Suprapubic skin (tissue), 4 donors: ENCODE measurements around the gene EIF4E3. TPM values are rescaled to one million over a fixed set of nuclear protein-coding genes. Genes with fewer than 3 reads are reported as not detected.

Source experiments
- DNase-seq, 2 donors: peaks; one replicate each; pipeline ENCODE4 v3.0.0-alpha.2; 2019; ENCODE audit warnings: low spot score in 2 of 2
- H3K27ac ChIP-seq: fragments of 200-600 bp; sonication (generic); one replicate; pipeline ENCODE4 v1.5.1; 2019
- H3K27me3 ChIP-seq: fragments of 200-600 bp; sonication (generic); one replicate; pipeline ENCODE4 v1.5.1; 2019
- H3K36me3 ChIP-seq: fragments of 200-600 bp; sonication (generic); one replicate; pipeline ENCODE4 v1.5.1; 2019
- H3K4me1 ChIP-seq: fragments of 200-600 bp; sonication (generic); one replicate; pipeline ENCODE4 v1.5.1; 2019
- H3K4me3 ChIP-seq: fragments of 200-600 bp; sonication (generic); one replicate; pipeline ENCODE4 v1.5.1; 2019; ENCODE audit warnings: mild to moderate bottlenecking
- H3K9me3 ChIP-seq: fragments of 200-600 bp; sonication (generic); one replicate; pipeline ENCODE4 v1.5.1; 2019
- EP300 ChIP-seq: sonication (generic); formaldehyde crosslinking; IDR thresholded peaks from one replicate; pipeline ENCODE4 v1.6.1; 2017; ENCODE audit warnings: antibody characterized with exemption
- POLR2A ChIP-seq, 2 donors: fragments of 450-650 bp; IDR thresholded peaks; one replicate each; pipeline ENCODE4 v1.6.1; 2017; ENCODE audit warnings: antibody characterized with exemption in 2 of 2, mild to moderate bottlenecking in 2 of 2, moderate library complexity in 2 of 2
- POLR2AphosphoS5 ChIP-seq, 3 donors: sonication (generic); formaldehyde crosslinking; IDR thresholded peaks; one replicate each; pipeline ENCODE4 v1.6.1; 2017; ENCODE audit warnings: antibody characterized with exemption in 3 of 3
- WGBS: methylation state at CpG from one replicate; pipeline ENCODE4 v1.1.5; 2018; 5-methylcytosine and 5-hydroxymethylcytosine counted together
- total RNA-seq, 4 donors: library from RNA; depleted of rRNA; stranded (reverse); fragments of >200 nt; gene quantifications; one replicate each; pipeline ENCODE4 v1.1.0, GENCODE V29; 2016
- TF ChIP-seq, protein P1 (sequence below), 2 donors: fragments of 200-600 bp in 1 of 2; fragments of 450-650 bp in 1 of 2; sonication (generic) in 1 of 2; IDR thresholded peaks; one replicate each; pipeline ENCODE4 v1.5.1; 2016 to 2019; ENCODE audit warnings: antibody characterized with exemption in 2 of 2, mild to moderate bottlenecking in 1 of 2, moderate library complexity in 1 of 2

The EIF4E3 gene
- total RNA-seq, 4 donors from 2014 or later: 12.7 to 23.5 (median 16.0) TPM

- Histone ChIP-seq H3K27me3 (no peaks in the 10 kb centered on the region), H3K4me1 (peaks cover 12% of the 10 kb centered on the region), H3K9me3 (no peaks in the 10 kb centered on the region), H3K36me3 (no peaks in the 10 kb centered on the region), H3K27ac (no peak overlapping the region), H3K4me3 (no peak overlapping the region)
- no peak for DNase-seq
- WGBS: 74% methylated on average over 9 of the region's 9 CpGs
- TF ChIP-seq, protein P1, sequence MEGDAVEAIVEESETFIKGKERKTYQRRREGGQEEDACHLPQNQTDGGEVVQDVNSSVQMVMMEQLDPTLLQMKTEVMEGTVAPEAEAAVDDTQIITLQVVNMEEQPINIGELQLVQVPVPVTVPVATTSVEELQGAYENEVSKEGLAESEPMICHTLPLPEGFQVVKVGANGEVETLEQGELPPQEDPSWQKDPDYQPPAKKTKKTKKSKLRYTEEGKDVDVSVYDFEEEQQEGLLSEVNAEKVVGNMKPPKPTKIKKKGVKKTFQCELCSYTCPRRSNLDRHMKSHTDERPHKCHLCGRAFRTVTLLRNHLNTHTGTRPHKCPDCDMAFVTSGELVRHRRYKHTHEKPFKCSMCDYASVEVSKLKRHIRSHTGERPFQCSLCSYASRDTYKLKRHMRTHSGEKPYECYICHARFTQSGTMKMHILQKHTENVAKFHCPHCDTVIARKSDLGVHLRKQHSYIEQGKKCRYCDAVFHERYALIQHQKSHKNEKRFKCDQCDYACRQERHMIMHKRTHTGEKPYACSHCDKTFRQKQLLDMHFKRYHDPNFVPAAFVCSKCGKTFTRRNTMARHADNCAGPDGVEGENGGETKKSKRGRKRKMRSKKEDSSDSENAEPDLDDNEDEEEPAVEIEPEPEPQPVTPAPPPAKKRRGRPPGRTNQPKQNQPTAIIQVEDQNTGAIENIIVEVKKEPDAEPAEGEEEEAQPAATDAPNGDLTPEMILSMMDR (IDR thresholded peaks at IDR 0.05): no peak
- TF ChIP-seq POLR2AphosphoS5 (IDR thresholded peaks at IDR 0.05) (no peak), EP300 (no peak), POLR2A (IDR thresholded peaks at IDR 0.05) (no peak)
Observed at GRCh38 chr3:71659864-71660591, 65.2 kb downstream of the EIF4E3 start.

DNA sequence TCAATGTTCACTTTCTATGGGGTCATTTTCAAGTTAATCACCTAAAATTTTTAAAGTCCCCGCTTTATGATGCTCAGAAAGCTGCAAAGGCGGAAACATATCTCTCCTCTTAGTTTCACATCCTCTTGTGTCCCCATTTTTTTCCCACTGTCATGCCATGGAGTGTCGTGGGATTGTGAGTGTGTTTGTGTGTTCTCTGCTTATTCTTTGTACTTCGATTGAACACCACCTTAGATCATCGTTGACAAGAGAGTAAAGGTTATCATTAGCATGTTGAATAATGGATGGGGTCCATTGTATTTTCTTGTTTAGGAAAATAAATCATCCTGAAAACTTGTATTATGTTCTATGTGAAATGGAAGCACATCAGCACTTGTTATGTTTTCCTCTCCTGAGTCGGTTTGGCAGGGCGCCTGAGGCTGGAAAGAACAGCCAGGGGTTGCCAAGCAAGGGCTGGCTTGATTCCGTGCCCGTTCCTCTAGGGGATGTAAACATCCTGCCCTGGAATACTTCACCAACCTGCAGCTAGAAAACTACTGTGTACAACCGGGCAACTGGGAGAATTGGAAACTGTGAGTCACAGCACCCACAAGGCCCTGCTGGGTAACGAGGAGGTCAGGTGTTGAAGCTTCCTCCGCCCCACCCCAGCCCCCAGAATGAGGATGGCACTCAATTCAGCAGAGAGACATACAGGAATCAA is 67.2 kb downstream of the EIF4E3 start:
- peaks cover 12% of the 10 kb centered on the region for H3K4me1 ChIP-seq
- TF ChIP-seq POLR2AphosphoS5 (IDR thresholded peaks at IDR 0.05): peak in 2 of 3 donors; percentile 37 to 78
- TF ChIP-seq, protein P1 (IDR thresholded peaks at IDR 0.05): no peak
- no peak for TF ChIP-seq POLR2A (IDR thresholded peaks at IDR 0.05)
- no peak for TF ChIP-seq EP300
- 54% methylated on average over 10 of the region's 12 CpGs for WGBS
- H3K27me3 ChIP-seq: no peaks in the 10 kb centered on the region
- peak; percentile 83 to 89 for DNase-seq
- no peaks in the 10 kb centered on the region for H3K9me3 ChIP-seq
- no peaks in the 10 kb centered on the region for H3K36me3 ChIP-seq
- H3K27ac ChIP-seq: peak overlapping the region; percentile 56
- H3K4me3 ChIP-seq: no peak overlapping the region

GRCh38 chr3:71655061-71655460 is 70.1 kb downstream of the EIF4E3 start:
- DNase-seq: no peak
- no peak overlapping the region for H3K27ac ChIP-seq
- WGBS: 93% methylated on average over 8 of the region's 8 CpGs
- H3K4me3 ChIP-seq: no peak overlapping the region
- peaks cover 14% of the 10 kb centered on the region for H3K4me1 ChIP-seq
- TF ChIP-seq, protein P1 (IDR thresholded peaks at IDR 0.05): no peak
- no peak for TF ChIP-seq POLR2AphosphoS5 (IDR thresholded peaks at IDR 0.05)
- TF ChIP-seq POLR2A (IDR thresholded peaks at IDR 0.05): no peak
- no peak for TF ChIP-seq EP300
- H3K27me3 ChIP-seq: no peaks in the 10 kb centered on the region
- no peaks in the 10 kb centered on the region for H3K36me3 ChIP-seq
- H3K9me3 ChIP-seq: no peaks in the 10 kb centered on the region

GRCh38 chr3:71653414-71653807 is 71.8 kb downstream of the EIF4E3 start:
- H3K36me3 ChIP-seq: no peaks in the 10 kb centered on the region
- H3K9me3 ChIP-seq: no peaks in the 10 kb centered on the region
- peaks cover 13% of the 10 kb centered on the region for H3K4me1 ChIP-seq
- no peaks in the 10 kb centered on the region for H3K27me3 ChIP-seq
- H3K4me3 ChIP-seq: no peak overlapping the region
- TF ChIP-seq EP300: no peak
- no peak for TF ChIP-seq POLR2AphosphoS5 (IDR thresholded peaks at IDR 0.05)
- TF ChIP-seq POLR2A (IDR thresholded peaks at IDR 0.05): no peak
- TF ChIP-seq, protein P1 (IDR thresholded peaks at IDR 0.05): no peak
- 81% methylated on average over 6 of the region's 6 CpGs for WGBS
- DNase-seq: no peak
- no peak overlapping the region for H3K27ac ChIP-seq

GRCh38 chr3:71652781-71653413 is 72.3 kb downstream of the EIF4E3 start:
- Histone ChIP-seq H3K9me3 (no peaks in the 10 kb centered on the region), H3K27me3 (no peaks in the 10 kb centered on the region), H3K36me3 (no peaks in the 10 kb centered on the region), H3K4me3 (no peak overlapping the region), H3K4me1 (peaks cover 8% of the 10 kb centered on the region), H3K27ac (no peak overlapping the region)
- DNase-seq: no peak
- 33% methylated on average over 14 of the region's 14 CpGs for WGBS
- TF ChIP-seq, protein P1 (IDR thresholded peaks at IDR 0.05): peak; percentile 12 to 16
- TF ChIP-seq POLR2A (IDR thresholded peaks at IDR 0.05): no peak
